Measurements from ENCODE around the gene WDFY2.
"Not testable (repeated sequence)": the region's sequence is repeated elsewhere in the genome, so short reads cannot be mapped to it uniquely, and the experiment has no call there.

WDFY2 gene

GRCh38 chr13:51564671-51565070 is 19.6 kb upstream of the WDFY2 start:
- FAIRE-seq, result no peak

DNA sequence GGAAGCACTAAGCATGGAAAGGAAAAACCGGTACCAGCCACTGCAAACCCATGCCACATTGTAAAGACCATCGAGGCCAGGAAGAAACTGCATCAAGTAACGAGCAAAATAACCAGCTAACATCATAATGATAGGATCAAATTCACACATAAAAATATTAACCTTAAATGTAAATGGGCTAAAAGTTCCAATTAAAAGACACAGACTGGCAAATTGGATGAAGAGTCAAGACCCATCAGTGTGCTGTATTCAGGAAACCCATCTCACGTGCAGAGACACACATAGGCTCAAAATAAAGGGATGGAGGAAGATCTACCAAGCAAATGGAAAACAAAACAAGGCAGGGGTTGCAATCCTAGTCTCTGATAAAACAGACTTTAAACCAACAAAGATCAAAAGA is 15.3 kb upstream of the WDFY2 start:
- FAIRE-seq, result not testable (repeated sequence)

DNA sequence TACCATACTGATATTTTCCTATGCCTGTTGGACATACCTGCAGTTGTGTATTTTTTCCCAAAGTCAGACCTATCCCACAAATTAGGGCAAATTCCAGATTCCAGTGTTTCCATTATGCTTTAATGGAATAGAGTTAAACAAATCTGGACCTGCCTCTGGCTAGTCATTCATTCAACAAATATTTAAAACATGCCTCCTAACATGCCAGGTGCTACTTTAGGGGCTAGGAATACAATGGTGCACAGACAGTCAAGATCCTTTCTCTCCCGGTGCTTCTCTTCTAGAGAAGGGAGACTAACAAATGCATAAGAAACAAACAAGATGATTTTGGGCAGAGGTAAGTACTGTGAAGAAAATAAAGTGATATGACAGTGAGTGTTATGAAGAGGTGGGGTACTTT is 7.5 kb upstream of the WDFY2 start:
- FAIRE-seq, result no peak

- FAIRE-seq, result no peak
Observed at GRCh38 chr13:51577690-51578089, 6.6 kb upstream of the WDFY2 start.

DNA sequence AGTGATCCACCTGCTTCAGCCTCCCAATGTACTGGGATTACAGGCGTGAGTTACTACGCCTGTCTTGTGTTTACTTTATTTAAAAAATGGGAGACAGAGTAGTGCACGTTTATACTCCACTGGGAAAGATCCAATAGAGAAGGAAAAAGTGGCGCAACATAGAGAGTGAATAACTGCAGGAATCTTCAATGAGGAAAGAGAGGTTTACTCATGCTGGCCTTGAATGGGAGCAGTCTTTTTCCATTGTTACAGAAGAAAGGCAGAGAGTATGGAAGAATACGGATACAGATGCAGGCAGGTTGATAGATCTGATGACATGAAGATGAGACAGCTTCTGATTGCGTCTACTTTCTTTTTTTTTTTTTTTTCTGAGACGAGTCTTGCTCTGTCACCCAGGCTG is 4.6 kb upstream of the WDFY2 start:
- no peak for FAIRE-seq

DNA sequence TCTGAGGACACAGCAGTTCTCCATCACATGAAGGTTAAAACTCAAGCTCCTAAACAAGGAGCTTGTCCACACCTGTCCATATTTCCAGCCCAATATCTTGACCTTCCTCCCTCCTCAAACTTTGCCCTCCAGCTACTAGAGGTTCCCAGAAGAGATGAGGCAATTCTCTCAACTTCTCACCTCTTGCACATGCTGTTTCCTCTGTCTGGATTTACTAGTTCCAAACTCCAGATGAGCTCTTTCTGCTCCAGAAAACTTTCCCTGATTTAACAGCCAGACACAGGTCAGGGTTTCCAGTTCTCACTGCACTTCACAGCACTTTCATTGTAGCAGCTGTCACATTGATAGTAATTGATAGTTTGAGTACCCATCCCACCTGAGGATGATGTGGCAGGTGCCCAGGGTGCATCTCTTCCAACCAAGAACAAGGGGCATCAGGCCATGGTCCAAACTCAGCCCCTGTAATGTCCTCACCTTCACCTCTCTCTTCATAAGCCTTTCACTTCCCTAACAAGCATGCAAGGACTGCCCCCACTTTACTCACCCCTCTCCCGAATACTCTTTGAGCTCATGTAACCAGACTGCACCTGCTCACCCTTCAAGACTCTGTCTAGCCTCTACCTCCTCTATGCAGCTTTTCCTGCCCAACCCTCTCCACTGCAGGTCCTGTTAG is 3.0 kb upstream of the WDFY2 start:
- FAIRE-seq, result no peak

GRCh38 chr13:51583469-51583874 is 790 bp upstream of the WDFY2 start:
- no peak for FAIRE-seq

DNA sequence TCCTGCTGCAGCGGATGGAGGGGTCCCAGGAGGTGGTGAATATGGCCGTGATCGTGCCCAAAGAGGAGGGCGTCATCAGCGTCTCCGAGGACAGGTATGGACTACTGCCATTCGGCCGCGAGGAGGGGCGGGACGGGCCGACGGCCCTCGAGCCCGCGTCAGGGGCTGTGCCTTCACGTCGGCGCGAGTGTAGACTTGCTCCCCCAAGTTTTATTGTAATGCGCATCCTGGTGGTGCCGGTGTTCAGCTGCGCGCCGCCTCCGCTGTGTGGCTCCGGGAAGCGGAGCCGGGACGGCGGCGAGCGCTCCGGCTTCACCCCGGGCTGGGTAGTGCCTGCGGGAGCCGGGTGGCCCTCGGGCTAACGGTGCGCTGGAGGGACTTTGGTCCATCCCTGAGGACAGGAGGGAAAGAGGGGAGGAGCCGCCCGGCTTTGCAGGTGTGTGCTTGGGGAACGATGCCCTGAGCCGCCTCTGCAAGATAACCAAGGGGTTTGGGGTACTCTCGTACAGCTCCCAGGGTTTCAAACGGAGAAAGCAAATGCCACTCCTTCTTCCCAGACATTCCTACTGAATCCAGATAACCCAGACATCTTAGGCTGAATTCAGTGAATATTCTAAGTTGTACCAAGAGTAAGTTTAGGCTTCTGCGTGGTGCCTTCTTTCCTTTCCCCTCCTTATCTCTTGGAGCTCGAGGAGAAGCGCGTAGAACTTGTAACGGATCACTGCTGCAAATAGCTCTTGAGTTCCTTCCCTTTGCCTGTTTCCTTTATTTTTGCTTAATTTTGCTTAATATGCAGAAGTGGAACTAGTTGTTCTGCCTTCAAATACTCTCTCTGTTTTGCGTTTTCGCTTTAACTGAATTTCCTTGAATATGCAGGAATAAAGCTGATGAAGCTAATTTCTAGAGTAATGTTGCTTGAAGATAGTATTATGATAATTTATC is 740 bp downstream of the WDFY2 start:
- FAIRE-seq, result no peak

GRCh38 chr13:51585696-51586095 is 1.4 kb downstream of the WDFY2 start:
- FAIRE-seq, result no peak

- no peak for FAIRE-seq
Observed at GRCh38 chr13:51587372-51587771, 3.1 kb downstream of the WDFY2 start.

- no peak for FAIRE-seq
Observed at GRCh38 chr13:51588406-51588949, 4.2 kb downstream of the WDFY2 start.

- FAIRE-seq, result no peak
Observed at GRCh38 chr13:51589793-51590192, 5.5 kb downstream of the WDFY2 start.

GRCh38 chr13:51590231-51590970 is 6.1 kb downstream of the WDFY2 start:
- no peak for FAIRE-seq

DNA sequence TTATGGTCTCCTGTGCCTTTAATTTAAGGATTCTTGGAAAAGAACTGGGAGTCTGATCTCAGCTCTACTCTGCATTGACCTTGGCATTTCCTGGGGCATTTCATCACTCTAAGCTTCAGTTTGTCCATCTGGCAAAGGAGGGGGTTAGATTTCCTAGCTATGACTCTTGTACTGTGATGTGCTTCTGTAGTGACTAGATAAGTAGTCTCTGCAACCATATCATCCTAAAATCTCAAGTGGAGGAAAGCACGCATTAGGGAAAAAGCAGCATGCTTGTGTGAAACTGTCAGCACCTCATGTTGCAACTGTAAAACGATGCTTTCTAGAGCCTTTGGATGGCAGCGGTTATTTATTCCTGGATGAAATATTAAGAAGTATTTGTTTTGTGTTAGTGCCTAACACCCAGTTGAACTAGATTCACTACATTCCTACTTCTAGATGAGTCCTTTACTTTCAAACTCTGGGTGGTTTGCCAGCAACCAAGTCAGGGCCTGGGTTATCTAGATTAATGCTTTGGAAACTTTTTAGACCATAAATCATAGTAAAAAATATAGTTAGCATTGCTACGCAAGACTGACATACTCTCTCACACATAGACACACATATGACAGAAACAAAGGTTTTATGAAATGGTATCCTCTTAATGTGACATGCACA is 6.8 kb downstream of the WDFY2 start:
- no peak for FAIRE-seq

DNA sequence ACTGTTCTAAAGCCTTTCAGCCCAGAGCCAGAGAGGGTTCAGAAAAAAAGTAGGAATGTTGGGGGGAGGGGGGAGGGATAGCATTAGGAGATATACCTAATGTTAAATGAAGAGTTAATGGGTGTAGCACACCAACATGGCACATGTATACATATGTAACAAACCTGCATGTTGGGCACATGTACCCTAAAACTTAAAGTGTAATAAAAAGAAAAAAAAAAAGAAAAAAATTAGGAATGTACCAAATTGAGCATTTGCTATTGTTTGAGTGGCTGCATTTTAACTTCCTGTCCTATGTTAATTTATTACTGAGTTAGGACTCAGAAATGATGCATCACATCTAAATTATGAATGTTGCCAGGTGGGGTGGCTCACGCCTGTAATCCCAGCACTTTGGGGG is 7.7 kb downstream of the WDFY2 start:
- FAIRE-seq, result not testable (repeated sequence)

DNA sequence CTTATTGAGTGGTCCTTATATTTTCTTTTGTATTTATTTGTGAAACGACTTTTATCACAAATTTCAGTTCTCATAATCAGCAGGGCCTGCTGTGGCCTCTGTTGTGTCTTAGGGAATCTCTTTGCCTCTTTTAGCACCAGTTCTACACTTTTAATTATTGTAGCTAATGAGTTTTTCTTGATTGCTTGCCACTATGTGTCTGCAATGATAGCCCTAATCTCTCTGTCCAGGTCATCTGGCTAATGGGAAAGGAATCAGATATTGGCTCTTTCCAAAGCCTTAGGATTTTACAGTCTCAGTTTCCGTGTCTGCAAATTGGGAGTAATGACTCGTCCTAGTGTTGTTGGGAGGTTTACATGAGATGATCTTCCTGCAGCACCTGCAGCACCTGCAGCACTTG is 10.2 kb downstream of the WDFY2 start:
- no peak for FAIRE-seq

DNA sequence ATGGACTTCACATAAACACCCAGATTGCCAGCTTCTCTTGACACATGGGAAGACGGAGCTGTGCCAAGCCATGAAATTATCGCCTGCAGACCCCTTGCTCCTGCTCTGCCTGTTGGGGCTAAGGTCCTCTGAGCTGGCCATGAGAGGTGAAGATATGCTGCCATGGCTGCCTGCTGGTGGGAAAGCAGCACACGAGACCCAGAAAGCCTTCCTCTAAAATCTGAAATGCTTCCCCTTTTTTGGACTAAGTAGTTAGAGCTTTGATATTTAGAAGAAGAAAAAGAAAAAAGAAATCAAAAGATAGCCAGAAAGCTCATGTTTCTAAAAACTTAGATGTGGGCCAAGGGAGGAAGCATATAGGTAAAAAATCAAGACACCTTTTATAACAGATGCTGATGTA is 11.2 kb downstream of the WDFY2 start:
- FAIRE-seq, result no peak

- no peak for FAIRE-seq
Observed at GRCh38 chr13:51596541-51596940, 12.3 kb downstream of the WDFY2 start.

- FAIRE-seq, result no peak
Observed at GRCh38 chr13:51599444-51600176, 15.3 kb downstream of the WDFY2 start.

DNA sequence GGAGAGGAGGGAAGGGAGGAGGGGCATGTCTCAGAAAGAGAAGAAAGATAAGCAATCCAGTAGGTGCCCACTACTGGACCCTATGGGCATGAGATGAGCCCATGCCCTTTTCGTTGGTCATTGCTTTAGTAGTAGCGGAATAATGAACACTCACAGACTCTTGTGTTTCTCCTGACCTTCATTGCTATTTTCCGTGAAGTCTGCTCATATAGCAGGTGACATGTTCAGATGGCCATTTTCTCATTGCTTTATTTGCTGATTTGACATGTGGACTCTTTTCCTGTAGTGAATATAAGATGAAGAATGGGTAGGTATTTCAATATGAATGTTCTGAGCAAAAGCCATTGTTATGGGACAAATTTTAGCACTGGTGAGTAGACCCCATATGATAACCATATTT is 16.4 kb downstream of the WDFY2 start:
- no peak for FAIRE-seq

GRCh38 chr13:51601601-51602565 is 17.6 kb downstream of the WDFY2 start:
- no peak for FAIRE-seq
